Gastrocnemius medialis (tissue), 4 donors: ENCODE results near the gene MTHFD2L.

ENCODE experiments used
- POLR2A ChIP-seq, 2 donors: fragments of 450-650 bp; IDR thresholded peaks; one replicate each; pipeline ENCODE4 v1.6.1; 2017; ENCODE audit warnings: antibody characterized with exemption in 2 of 2, mild to moderate bottlenecking in 2 of 2, moderate library complexity in 2 of 2
- TF ChIP-seq, protein P1 (sequence below), 5 experiments: fragments of 450-650 bp in 3 of 5; fragments of 200-600 bp in 2 of 5; sonication (generic) in 2 of 5; IDR thresholded peaks in 4 of 5; conservative IDR thresholded peaks in 1 of 5; 1 replicate in 4 of 5; 2 replicates in 1 of 5; pipeline ENCODE4 v1.5.1; 2016 to 2019; ENCODE audit warnings: antibody characterized with exemption in 5 of 5, mild to moderate bottlenecking in 3 of 5, moderate library complexity in 3 of 5

DNA sequence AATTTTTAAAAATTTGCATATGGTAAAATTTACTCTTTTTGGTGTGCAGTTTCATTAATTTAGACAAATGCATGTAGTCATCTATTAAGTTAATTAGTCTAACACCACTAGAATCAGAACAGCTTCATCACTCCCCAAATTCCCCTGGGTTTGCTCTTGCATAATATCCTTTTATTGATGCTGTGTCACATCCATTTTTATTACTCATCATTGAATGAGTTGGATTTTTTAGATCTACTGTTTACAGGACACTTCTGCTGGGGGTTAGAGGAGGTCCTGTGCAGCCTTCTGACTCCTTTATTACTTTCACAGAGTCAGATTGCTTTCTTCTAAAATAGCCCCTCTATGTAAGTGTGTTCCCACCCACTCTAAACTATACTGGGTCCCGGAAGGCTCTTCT, 65.9 kb downstream of the MTHFD2L start:
- TF ChIP-seq POLR2A (IDR thresholded peaks at IDR 0.05) = no peak
- TF ChIP-seq, protein P1, sequence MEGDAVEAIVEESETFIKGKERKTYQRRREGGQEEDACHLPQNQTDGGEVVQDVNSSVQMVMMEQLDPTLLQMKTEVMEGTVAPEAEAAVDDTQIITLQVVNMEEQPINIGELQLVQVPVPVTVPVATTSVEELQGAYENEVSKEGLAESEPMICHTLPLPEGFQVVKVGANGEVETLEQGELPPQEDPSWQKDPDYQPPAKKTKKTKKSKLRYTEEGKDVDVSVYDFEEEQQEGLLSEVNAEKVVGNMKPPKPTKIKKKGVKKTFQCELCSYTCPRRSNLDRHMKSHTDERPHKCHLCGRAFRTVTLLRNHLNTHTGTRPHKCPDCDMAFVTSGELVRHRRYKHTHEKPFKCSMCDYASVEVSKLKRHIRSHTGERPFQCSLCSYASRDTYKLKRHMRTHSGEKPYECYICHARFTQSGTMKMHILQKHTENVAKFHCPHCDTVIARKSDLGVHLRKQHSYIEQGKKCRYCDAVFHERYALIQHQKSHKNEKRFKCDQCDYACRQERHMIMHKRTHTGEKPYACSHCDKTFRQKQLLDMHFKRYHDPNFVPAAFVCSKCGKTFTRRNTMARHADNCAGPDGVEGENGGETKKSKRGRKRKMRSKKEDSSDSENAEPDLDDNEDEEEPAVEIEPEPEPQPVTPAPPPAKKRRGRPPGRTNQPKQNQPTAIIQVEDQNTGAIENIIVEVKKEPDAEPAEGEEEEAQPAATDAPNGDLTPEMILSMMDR (IDR thresholded peaks at IDR 0.05 in 4 of 5, conservative IDR thresholded peaks at IDR 0.05 in 1 of 5) = no peak
